GM21528 (cell line): ENCODE results near the gene SPPL2B.

Experiments
- ATAC-seq: cut with Tn5 transposase; IDR thresholded peaks from one replicate; pipeline ENCODE4 v1.9.1; 2021; ENCODE audit warnings: mild to moderate bottlenecking, moderate library complexity; ENCODE audit not compliant: unreplicated experiment, low FRiP score

SPPL2B gene

DNA sequence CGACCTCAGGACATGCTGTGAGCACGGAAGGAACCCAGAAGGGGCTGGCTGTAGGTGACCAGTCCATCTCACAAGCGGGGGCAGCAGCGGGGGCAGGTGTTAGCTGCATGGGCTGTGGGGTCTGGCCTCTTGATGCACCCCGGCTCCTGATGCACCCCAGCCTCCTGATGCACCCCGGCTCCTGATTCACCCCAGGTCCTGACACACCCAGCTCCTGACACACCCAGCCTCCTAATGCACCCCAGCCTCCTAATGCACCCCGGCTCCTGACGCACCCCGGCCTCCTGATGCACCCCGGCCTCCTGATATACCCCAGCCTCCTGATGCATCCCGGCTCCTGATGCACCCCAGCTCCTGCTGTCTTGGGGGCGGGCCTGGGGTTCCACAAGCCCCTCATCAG is 7.5 kb upstream of the SPPL2B start:
- ATAC-seq, result no peak

DNA sequence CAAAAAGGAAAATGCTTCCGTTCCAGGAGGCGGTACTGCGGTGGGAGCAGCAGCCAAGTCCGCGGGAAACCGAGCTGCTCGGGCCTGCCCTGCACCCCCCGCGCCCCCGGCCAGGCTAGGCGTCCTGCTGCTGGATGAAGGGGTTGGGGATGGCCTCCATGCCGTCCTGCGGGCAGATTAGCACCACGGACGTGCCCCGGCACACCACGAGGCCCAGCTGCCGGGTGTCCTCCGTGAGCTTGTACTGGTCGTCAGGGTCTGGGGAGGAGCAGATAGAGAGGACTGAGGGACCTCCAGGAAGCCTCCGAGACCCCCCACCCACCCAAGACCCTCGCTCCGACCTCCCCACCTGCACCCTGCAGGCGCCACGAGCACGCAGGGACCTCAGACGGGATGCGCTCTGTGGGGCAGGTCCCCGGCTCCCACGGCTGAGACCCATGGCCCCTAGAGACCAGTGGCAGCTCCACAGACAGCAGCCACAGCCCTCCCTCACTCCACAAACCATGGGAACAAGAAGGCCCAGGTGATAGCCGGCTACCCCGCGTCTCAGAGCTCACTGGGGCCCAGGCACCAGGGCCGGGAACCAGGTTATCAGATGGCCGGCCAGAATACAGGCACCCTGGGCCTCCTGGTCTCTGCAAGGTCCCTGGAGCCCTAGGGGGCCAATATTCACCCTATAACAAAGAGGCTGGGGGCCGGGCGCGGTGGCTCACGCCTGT is 6.8 kb upstream of the SPPL2B start:
- ATAC-seq, result no peak

DNA sequence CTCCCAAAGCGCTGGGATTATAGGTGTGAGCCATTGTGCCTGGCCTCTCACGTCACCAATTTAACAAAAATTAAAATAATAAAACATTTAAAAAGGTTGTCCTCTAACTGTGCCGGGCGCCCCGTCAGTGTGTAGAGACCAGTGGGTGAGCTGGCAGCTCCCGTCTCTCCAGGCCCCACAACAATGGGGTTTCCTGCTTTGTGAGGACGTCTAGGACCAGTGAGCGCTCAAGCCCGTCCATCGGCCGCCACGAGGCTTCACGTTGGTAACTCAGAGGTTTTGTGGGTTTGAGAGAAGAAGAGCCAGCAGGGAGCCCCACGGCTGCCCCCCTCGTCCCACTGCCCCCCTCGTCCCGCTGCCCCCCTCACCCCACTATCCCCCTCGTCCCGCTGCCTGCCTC is 4.8 kb upstream of the SPPL2B start:
- no peak for ATAC-seq

DNA sequence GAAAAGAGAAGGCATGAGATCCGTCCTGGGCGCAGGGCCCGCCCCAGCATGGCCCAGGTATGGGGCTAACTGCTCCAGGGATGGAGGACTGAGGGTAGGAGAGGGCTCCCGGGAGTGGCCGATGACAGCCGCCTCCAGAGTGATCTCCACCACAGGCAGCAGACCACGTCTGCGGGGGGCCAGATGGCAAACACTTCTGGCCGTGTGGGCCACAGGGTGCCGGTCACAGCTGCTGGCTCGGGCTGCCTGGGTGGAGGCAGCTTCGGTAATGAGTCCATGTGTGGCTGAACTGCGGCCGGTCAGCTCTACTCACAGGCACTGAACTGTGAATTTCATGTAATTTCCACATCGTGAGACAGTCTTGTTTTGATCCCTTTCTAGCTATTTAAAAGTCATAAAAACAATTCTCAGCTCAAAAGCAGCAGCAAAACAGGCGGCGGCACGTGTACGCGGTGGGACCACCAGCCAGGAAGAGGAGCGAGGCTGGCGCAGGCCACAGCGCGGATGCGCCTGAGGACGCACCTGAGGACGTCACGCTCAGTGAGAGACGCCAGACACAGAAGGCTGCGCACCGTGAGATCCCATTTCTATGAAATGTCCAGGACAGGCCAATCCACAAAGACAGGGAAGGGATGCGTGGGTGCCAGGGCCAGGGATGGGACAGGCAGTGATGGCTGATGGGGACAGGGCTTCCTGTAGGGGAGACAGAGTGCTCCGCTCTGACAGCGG is 4.1 kb upstream of the SPPL2B start:
- ATAC-seq, result no peak

DNA sequence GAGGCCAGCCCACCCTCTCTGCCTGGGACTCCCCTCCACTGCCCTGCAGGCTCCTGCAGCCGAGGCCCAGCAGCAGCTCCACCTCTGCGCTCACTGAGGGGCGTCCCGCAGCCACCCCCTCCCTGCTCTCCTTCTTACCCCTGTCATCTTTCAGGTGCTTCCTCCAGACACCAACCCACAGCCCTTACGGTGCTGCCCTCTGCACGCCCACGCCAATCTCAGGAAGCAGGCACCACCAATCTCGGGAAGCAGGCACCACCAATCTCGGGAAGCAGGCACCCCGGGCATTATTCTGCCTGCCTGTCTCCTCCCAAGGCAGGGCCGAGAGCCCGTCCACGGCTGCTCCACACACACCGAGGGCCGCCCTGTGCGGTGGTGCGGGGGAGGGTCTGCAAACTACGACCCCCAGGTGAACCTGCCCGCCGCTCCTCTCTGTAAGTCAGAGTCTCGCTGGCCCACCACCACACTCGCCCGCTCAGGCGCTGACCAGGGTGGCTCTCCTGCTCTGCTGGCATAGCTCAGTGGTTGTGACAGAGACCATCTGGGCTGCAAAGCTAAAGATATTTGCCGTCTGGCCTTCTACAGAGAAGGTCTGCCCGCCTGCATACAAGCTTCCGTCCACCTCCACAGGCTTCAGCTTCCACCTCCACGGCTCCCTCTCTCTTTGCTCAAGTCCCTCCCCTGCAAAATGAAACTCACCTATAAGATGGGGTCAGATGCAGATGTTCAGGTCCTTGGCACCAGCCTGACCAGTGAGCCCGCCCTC is 3.0 kb upstream of the SPPL2B start:
- ATAC-seq, result no peak

DNA sequence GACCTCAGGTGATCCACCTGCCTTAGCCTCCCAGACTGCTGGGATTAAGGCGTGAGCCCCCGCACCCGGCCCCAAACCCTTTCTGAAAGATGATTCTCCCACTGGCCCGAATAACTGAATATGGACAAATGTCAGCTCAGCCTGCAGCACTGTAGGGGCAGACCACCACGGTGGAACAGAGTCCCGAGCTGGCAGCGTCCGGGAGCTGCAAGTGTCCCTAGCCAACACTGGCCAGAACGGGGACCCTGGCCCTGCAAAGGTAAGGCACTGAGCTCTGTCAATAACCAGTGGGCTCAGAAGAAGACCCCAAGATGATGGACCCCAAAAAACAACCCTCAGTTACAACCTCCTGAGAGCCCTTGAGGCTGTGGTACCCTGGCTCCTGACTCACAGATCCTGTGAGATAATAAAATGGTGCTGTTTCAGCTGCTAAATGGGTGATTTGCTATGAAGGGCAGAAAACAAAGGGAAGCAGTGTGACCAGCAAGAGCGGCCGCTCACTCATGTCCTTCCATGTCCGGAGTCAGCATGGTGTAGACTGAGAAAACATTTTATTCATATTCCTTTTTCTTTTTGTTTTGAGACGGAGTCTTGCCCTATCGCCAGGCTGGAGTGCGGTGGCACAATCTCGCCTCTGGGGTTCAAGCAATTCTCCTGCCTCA is 1.7 kb upstream of the SPPL2B start:
- ATAC-seq, result no peak

DNA sequence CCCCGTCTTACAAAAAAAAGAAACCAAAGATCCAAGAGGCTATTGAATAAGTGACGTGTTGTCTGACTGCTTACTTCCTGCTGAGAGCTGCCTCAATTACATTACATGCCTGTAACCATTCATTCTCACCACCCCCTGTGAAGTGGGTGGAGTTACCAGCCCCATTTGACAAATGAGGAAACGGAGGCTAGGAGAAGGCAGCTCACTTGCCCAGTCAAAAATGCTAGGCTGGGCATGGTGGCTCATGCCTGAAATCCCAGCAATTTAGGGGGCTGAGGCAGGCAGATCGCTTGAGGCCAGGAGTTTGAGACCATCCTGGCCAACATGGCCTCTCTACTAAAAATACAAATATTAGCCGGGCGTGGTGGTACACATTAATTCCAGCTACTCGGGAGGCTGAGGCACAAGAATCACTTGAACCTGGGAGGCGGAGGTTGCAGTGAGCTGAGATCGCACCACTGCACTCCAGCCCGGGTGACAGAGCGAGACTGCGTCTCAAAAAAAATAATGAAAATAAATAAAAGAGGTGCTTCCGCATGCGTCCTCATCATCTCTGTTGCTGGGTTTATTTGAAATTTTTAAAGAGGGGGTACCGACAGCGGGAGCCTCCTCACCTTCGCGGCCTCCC is 597 bp upstream of the SPPL2B start:
- peak; percentile 42 for ATAC-seq

DNA sequence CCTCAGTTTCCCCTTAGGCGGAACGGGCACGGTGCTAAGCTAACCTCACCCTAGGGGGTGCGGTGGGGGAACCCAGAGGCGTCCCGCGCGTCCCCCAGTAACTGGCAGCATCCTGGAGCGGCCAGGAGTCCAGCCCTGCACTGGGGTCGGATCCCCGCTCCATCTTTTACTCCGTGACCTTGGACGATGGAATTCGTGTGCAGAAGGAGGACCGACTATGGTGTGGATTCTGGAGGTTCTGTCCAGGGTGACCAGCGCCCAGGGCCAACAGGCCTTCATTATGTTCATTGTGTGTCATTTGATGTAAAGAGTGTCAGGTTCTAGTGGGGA is 630 bp downstream of the SPPL2B start:
- peak; percentile 1 for ATAC-seq

DNA sequence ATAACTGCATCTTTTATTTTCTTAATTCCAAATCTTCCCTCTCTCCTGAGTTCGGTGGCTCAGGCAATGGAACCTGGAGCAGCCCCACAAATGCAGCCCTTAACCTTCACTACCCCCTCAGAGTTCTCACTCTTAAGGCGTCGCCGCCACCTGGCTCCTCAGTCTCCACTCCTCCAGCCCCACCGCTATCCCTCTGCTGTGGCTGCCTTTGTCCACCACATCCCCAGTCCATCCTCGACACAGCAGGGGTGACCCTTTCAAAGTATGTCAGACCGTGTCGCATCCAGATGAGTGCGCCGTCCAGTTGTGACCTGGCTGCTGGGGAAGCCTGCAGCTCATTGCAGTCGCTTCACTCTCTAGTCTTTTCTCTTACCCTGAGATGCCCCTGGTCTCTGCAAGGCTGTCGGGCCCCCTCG is 1.0 kb downstream of the SPPL2B start:
- no peak for ATAC-seq

DNA sequence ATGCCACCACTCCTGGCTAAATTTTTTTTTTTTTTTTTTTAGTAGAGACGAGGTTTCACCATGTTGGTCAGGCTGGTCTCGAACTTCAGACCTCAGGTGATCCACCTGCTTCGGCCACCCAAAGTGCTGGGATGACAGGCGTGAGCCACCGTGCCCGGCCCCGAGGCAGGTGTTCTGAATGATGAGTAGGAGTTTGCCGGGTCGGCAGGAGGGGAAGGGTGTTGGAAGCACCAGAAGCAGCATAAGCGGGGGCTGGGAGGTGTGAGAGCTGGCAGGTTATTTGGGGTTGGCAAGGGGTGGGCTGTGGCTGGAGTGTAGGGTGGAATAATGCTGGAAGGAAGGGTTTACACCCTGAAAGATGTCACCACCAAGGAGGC is 1.8 kb downstream of the SPPL2B start:
- no peak for ATAC-seq

DNA sequence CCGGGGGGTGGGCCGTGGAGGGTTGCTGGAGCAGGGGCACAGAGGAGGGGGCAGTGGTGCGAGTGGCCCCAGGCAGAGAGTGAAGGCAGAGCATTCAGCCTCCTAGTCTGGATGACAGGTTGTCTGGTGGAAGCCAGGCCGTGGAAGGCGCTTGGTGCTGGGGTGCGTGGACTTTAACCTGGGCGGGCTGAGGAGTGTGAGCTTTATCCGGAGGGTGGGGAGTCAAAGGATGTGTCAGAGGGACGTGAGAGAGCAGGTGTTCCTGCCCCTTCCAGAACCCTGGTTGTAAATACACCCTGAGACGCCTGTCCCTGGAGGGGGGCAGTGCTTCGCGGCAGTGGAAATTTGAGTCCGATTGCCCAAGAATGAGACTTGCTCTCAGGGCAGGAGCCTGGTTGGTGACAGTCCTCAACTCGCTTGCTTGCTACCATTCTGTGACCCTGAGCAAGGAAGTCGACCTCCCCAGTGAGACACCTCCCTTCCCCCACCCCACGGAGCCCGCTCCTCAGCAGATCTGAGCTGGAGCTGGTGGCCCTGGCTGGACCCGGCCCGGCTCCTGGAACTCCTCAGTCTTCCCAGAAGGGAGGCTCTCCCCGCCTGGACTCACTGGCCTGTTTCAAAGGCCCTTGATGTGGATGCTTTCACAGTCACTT is 2.3 kb downstream of the SPPL2B start:
- ATAC-seq, result no peak

DNA sequence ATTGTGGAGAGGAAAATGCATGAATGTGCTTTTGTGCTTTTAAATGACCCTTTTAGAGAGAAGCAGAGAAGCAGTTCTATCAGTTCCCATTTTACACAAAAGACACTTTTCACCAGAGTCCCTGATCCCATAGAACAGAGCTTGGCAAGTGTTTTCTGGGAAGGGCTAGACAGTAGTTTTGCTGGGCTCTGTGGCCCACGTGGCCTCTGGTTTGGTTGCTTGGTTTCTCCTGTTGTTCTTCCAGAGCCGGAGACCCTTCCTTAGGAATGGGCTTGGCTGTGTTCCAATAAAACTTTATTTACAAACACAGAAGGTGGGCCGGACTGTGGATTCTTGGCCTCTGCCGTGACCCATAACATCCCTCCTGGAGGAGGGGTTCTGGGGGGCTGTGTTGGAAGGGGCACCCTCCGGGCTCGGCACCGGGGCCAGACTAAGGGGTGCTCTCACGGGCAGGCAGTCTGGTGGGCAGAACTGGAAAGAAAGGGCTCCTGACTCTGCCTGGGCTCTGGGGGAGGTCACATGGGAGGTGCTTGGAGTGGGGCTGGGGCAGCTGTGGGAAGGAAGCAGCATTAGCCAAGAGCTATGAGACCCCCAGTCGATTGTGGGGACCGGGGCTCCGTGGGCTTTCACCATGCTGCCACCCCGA is 3.2 kb downstream of the SPPL2B start:
- ATAC-seq, result no peak

DNA sequence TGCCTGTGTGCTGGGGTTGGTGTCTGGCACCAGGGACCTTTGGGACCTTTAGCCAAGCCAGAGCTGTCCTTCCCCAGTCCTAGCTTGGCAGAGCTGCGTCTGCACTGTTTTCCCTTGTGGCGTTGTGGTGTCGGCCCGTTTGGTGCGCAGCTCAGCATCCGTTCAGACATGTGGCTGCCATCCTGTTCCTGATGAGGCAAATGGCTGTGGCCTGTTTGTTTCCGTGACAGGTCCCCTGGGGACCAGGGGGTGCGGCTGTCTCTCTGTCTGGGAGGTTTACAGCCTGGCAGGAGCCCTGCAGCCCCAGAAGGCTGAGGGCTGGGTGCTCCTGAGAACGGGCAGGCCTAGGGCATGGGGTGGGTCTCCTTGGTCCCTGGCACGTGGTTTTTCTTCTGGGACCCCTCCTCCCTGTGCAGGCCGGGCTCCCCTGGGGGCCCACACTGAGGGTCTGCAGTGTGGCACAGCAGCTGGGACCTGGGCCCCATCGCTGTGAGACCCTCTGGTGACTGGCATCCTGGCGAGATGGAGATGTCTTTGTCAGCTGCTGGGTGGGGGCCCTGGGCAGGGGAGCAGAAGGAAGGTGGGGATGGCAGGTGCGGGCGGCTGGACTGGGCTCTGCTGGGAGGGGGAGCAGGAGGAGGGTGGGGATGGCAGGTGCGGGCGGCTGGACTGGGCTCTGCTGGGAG is 4.0 kb downstream of the SPPL2B start:
- ATAC-seq, result no peak

DNA sequence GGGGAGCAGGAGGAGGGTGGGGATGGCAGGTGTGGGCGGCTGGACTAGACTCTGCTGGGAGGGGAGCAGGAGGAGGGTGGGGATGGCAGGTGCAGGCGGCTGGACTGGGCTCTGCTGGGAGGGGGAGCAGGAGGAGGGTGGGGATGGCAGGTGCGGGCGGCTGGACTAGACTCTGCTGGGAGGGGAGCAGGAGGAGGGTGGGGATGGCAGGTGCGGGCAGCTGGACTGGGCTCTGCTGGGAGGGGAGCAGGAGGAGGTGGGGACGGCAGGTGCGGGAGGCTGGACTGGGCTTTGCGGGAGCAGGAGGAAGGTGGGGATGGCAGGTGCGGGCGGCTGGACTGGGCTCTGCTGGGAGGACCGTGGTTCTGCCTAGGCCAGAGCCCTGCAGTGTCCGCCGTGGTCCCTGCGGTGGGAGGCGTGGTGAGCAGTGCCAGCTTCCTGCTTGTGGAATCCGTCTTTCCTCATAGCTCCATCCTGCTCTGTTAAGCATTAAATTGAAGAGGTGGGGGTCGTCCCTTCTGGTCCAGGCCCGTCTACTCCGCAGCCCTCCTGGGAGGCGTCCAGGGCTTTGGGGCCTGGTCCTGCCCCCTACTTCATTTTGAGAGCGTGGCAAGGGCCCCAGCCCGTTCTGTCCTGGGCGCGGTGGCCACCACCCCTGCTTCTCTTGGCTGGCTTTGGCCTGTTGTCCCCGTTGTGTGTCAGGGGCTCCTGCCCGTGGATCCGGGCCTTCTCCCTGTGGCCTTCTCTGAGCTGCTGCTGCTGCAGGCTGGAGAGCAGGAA is 4.7 kb downstream of the SPPL2B start:
- no peak for ATAC-seq

DNA sequence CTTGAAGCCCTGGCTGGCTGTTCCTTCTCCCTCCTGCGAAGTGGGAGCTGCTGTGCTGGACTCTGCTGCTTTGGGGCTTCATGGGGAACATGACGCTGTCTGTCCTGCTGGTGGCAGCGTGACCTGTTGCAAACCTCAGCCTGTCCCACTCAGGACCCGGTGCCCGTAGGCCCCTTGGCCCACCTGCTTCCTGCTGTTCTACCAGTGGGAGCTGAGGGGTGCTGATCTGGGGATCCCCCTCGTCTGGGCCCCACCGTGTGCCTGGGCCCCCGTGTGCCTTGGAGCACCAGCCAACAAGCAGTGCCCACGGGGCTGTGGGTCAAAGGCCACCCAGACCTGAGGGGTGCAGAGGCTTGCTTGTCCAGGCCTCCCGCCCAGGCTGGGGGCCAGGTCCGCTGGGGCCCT is 5.3 kb downstream of the SPPL2B start:
- no peak for ATAC-seq

DNA sequence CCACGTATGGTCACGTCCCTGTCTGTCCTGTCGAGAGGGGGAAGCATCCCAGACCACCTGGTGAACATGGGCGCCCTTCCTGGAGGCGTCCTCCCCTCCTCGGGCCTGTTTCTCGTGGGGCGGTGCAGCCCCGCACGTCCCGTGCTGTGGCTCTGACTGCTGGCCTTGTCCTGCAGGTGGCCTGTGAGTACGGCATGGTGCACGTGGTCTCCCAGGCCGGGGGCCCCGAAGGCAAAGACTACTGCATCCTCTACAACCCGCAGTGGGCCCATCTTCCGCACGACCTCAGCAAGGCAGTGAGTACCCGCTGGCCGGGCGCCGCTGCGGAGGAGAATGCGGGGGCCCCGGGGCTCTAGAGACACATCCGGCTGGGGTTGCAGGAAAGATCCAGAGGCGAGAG is 5.9 kb downstream of the SPPL2B start:
- no peak for ATAC-seq

DNA sequence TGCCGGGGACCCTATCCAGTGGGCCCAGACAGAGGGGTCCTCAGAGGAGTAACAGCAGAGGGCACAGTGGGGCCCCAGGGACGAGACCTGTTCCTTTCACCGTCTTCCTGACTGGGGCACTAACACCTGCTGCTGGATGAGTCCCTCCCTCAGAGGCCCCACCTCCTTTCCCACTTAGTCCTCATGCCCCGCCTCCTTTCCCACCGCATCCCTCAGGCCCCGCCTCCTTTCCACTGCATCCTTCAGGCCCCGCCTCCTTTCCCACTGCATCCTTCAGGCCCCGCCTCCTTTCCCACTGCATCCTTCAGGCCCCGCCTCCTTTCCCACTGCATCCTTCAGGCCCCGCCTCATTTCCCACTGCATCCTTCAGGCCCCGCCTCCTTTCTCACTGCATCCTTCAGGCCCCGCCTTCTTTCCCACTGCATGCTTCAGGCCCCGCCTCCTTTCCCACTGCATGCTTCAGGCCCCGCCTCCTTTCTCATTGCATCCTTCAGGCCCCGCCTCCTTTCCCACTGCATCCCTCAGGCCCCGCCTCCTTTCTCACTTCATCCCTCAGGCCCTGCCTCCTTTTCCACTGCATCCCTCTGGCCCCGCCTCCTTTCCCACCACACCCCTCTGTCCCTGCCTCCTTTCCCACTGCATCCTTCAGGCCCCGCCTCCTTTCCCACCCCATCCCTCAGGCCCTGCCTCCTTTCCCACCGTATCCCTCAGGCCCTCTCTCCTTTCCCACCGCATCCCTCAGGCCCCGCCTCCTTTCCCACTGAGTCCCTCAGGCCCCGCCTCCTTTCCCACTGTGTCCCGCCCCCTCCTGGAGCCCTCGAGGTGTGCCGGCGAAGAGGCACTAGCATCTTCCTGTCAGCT is 6.7 kb downstream of the SPPL2B start:
- no peak for ATAC-seq

DNA sequence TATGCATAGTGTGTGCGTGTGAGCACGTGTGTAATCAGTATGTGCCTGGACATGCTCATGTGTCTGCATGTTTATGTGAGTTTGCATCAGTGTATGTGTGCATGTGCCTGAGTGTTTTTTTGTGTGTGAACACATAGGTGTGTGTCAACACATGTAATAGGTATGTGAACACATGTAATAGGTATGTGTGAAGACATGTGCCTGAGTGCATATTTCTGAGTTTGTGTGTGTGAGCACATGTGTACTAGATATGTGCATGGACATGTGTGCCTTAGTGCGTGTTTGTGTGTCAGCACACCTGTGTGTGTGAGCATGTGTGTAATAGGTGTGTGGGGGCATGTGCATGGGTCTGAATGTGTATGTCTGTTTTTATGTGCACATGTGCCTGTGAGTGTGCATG is 7.4 kb downstream of the SPPL2B start:
- no peak for ATAC-seq
